ENCODE measurements around the gene DNAJC15. TPM values are rescaled to one million over a fixed set of nuclear protein-coding genes. Genes with fewer than 3 reads are reported as not detected.
A peak's percentile ranks its signal among the peaks of the same experiment; 100 is the strongest.

DNAJC15 gene
- total RNA-seq, 1 donor from 2014 or later, result 30.1 TPM

- Histone ChIP-seq H3K27me3 (ENCODE audit: low read depth) (no peaks in the 10 kb centered on the region), H3K36me3 (no peaks in the 10 kb centered on the region), H3K4me1 (no peaks in the 10 kb centered on the region), H3K4me3 (no peak overlapping the region), H3K9me3 (replicated peaks) (no peaks in the 10 kb centered on the region), H3K27ac (replicated peaks) (no peak overlapping the region)
- DNase-seq, result no peak
- intact Hi-C loops (cut with micrococcal nuclease), result no loop called here
- TF ChIP-seq, protein P1, sequence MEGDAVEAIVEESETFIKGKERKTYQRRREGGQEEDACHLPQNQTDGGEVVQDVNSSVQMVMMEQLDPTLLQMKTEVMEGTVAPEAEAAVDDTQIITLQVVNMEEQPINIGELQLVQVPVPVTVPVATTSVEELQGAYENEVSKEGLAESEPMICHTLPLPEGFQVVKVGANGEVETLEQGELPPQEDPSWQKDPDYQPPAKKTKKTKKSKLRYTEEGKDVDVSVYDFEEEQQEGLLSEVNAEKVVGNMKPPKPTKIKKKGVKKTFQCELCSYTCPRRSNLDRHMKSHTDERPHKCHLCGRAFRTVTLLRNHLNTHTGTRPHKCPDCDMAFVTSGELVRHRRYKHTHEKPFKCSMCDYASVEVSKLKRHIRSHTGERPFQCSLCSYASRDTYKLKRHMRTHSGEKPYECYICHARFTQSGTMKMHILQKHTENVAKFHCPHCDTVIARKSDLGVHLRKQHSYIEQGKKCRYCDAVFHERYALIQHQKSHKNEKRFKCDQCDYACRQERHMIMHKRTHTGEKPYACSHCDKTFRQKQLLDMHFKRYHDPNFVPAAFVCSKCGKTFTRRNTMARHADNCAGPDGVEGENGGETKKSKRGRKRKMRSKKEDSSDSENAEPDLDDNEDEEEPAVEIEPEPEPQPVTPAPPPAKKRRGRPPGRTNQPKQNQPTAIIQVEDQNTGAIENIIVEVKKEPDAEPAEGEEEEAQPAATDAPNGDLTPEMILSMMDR (IDR thresholded peaks at IDR 0.05; ENCODE audit: borderline replicate concordance), result no peak
Observed at GRCh38 chr13:43016226-43016625, 7.2 kb upstream of the DNAJC15 start.

DNA sequence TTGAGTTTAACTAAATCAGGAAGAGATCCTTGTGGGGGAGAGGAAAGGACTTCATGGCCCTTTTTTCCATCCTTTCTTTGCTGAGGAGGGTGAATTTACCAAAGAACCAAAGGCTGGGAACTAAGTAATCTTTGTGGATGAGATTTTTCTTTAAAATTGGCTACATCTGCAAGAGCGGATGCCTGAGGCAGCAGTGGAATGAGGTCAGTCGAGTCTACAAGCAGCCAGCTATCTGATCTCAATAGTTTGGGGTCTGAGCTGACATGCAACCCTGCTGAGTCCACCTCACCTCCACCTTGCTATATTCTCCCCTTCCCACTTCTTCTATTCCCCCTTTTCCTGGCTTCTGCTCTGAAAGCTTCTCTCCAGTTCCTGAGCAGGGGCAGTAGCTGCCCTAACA is 3.6 kb upstream of the DNAJC15 start:
- DNase-seq, result no peak
- H3K27ac ChIP-seq (replicated peaks), result no peak overlapping the region
- intact Hi-C loops (cut with micrococcal nuclease), result no loop called here
- H3K27me3 ChIP-seq (ENCODE audit: low read depth), result no peaks in the 10 kb centered on the region
- TF ChIP-seq, protein P1 (IDR thresholded peaks at IDR 0.05; ENCODE audit: borderline replicate concordance), result no peak
- no peak overlapping the region for H3K4me3 ChIP-seq
- H3K4me1 ChIP-seq, result peaks cover 14% of the 10 kb centered on the region
- no peaks in the 10 kb centered on the region for H3K9me3 ChIP-seq (replicated peaks)
- no peaks in the 10 kb centered on the region for H3K36me3 ChIP-seq

- H3K4me3 ChIP-seq, result no peak overlapping the region
- TF ChIP-seq, protein P1 (IDR thresholded peaks at IDR 0.05; ENCODE audit: borderline replicate concordance), result no peak
- DNase-seq, result no peak
- no peaks in the 10 kb centered on the region for H3K27me3 ChIP-seq (ENCODE audit: low read depth)
- no peak overlapping the region for H3K27ac ChIP-seq (replicated peaks)
- H3K4me1 ChIP-seq, result peaks cover 23% of the 10 kb centered on the region
- intact Hi-C loops (cut with micrococcal nuclease), result no loop called here
- no peaks in the 10 kb centered on the region for H3K36me3 ChIP-seq
- H3K9me3 ChIP-seq (replicated peaks), result no peaks in the 10 kb centered on the region
Observed at GRCh38 chr13:43020794-43021193, 2.6 kb upstream of the DNAJC15 start.

DNA sequence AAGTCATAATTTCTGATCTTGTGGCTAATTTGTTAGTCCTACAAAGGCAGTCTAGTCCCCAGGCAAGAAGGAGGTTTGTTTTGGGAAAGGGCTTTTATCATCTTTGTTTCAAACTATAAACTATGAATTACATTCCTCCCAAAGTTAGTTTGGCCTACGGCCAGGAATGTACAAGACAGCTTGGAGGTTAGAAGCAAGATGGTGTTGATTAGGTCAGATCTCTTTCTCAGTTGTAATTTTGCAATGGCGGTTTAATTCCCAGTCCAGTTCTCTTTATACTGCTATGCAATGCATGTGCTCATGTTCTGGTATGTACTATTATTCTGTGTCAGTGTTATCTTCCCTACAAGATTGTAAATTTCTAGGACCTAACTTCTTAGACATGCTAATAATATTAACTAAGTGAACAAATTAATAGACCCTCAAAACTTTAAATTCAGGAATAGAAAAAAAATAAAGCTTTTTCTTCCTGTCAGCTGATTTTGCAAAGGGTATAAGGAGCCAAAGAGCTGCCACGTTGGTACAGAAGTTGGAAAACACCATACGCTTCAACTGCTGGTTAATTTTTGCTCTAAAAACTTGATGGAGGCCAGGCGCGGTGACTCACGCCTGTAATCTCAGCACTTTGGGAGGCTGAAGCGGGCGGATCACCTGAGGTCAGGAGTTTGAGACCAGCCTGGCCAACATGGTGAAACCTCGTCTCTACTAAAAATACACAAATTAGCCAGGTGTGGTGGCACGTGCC is 1.3 kb upstream of the DNAJC15 start:
- intact Hi-C loops (cut with micrococcal nuclease), result no loop called here

GRCh38 chr13:43022934-43023288 is 475 bp upstream of the DNAJC15 start:
- H3K9me3 ChIP-seq (replicated peaks), result no peaks in the 10 kb centered on the region
- peak overlapping the region; percentile 76 for H3K4me3 ChIP-seq
- TF ChIP-seq, protein P1 (IDR thresholded peaks at IDR 0.05; ENCODE audit: borderline replicate concordance), result no peak
- peaks cover 42% of the 10 kb centered on the region for H3K4me1 ChIP-seq
- H3K27me3 ChIP-seq (ENCODE audit: low read depth), result no peaks in the 10 kb centered on the region
- DNase-seq, result no peak
- H3K27ac ChIP-seq (replicated peaks), result peak overlapping the region; percentile 94
- intact Hi-C loops (cut with micrococcal nuclease), result no loop called here
- H3K36me3 ChIP-seq, result no peaks in the 10 kb centered on the region

More for the DNA sequence above, 1.3 kb upstream of the DNAJC15 start:
- peak overlapping the region; percentile 94 for H3K27ac ChIP-seq (replicated peaks)
- no peaks in the 10 kb centered on the region for H3K36me3 ChIP-seq
- no peaks in the 10 kb centered on the region for H3K9me3 ChIP-seq (replicated peaks)
- no peak overlapping the region for H3K4me3 ChIP-seq
- H3K4me1 ChIP-seq, result peaks cover 35% of the 10 kb centered on the region
- TF ChIP-seq, protein P1 (IDR thresholded peaks at IDR 0.05; ENCODE audit: borderline replicate concordance), result no peak
- H3K27me3 ChIP-seq (ENCODE audit: low read depth), result no peaks in the 10 kb centered on the region
- DNase-seq, result no peak

Data from left ventricle myocardium inferior (tissue), 1 donor.